Neural cell (in vitro differentiated cells): ENCODE results near the gene SDK1. TPM values are rescaled to one million over a fixed set of nuclear protein-coding genes. Genes with fewer than 3 reads are reported as not detected.

Experiments used
- H2AFZ ChIP-seq: fragments of 200-600, 300-800 bp; sonication (generic), shearing (Covaris generic); 2 replicates; pipeline ENCODE4 v1.6.0; 2014; ENCODE audit warnings: low read depth, mild to moderate bottlenecking, antibody characterized with exemption, low read length, moderate library complexity
- H3F3A ChIP-seq: fragments of 200-600 bp; shearing (Covaris generic); 2 replicates; pipeline ENCODE4 v1.6.1; 2016; ENCODE audit warnings: mild to moderate bottlenecking, moderate library complexity, mixed read lengths, antibody characterized with exemption, low read length; ENCODE audit not compliant: insufficient read depth, poor library complexity, severe bottlenecking
- H3K27ac ChIP-seq: fragments of 200-600, 300-800 bp; sonication (generic), shearing (Covaris generic); 2 replicates; pipeline ENCODE4 v1.5.1; 2014; ENCODE audit warnings: mild to moderate bottlenecking, low read length, moderate library complexity
- H3K27me3 ChIP-seq: fragments of 300-800, 200-600 bp; sonication (generic), shearing (Covaris generic); 2 replicates; pipeline ENCODE4 v1.6.0; 2014; ENCODE audit warnings: mild to moderate bottlenecking, low read depth, low read length, moderate library complexity; ENCODE audit not compliant: insufficient read depth
- H3K36me3 ChIP-seq: fragments of 300-800, 200-600 bp; sonication (generic), shearing (Covaris generic); 2 replicates; pipeline ENCODE4 v1.5.1; 2014; ENCODE audit warnings: mild to moderate bottlenecking, antibody characterized with exemption, low read length, moderate library complexity; ENCODE audit not compliant: insufficient read depth
- H3K4me2 ChIP-seq: fragments of 300-800, 200-600 bp; sonication (generic), shearing (Covaris generic); 2 replicates; pipeline ENCODE4 v1.6.0; 2014; ENCODE audit warnings: mild to moderate bottlenecking, low read length
- H3K4me3 ChIP-seq: fragments of 300-800, 200-600 bp; sonication (generic), shearing (Covaris generic); 2 replicates; pipeline ENCODE4 v1.5.1; 2014; ENCODE audit warnings: mild to moderate bottlenecking, low read length, moderate library complexity
- H3K79me2 ChIP-seq: fragments of 200-600 bp; shearing (Covaris generic); replicated peaks from 2 replicates; pipeline ENCODE4 v1.6.0; 2014; ENCODE audit warnings: mild to moderate bottlenecking, low read length, moderate library complexity; ENCODE audit not compliant: insufficient read depth
- H3K9ac ChIP-seq: fragments of 300-800, 200-600 bp; sonication (generic), shearing (Covaris generic); 2 replicates; pipeline ENCODE4 v1.6.1; 2016; ENCODE audit warnings: mild to moderate bottlenecking, low read length, mixed read lengths
- H3K9me2 ChIP-seq: fragments of 200-600 bp; shearing (Covaris generic); 2 replicates; pipeline ENCODE4 v1.6.1; 2016; ENCODE audit warnings: mild to moderate bottlenecking, low read length, mixed read lengths; ENCODE audit not compliant: insufficient read depth
- H3K9me3 ChIP-seq: fragments of 200-600, 300-800 bp; sonication (generic), shearing (Covaris generic); 2 replicates; pipeline ENCODE4 v1.6.1; 2016; ENCODE audit warnings: mild to moderate bottlenecking, mixed run types, low read length, moderate library complexity, mixed read lengths
- H4K20me1 ChIP-seq: fragments of 200-600 bp; shearing (Covaris generic); 2 replicates; pipeline ENCODE4 v1.6.1; 2016; ENCODE audit warnings: mild to moderate bottlenecking, mixed run types; ENCODE audit not compliant: insufficient read depth
- CTCF ChIP-seq: fragments of 450-650 bp; IDR thresholded peaks from 2 replicates; pipeline ENCODE4 v1.5.1; 2014; ENCODE audit warnings: antibody characterized with exemption, mild to moderate bottlenecking, moderate library complexity; ENCODE audit not compliant: poor library complexity, severe bottlenecking
- EP300 ChIP-seq: fragments of 450-650 bp; conservative IDR thresholded peaks from 2 replicates; pipeline ENCODE4 v1.6.1; 2014; ENCODE audit warnings: antibody characterized with exemption, mild to moderate bottlenecking, moderate library complexity; ENCODE audit not compliant: poor library complexity, severe bottlenecking
- EZH2 ChIP-seq: fragments of 200-600, 300-800 bp; shearing (Covaris generic), sonication (generic); IDR thresholded peaks from 2 replicates; pipeline ENCODE4 v1.6.1; 2014; ENCODE audit warnings: antibody characterized with exemption, low read length, borderline replicate concordance, mild to moderate bottlenecking; ENCODE audit not compliant: insufficient read depth, poor library complexity, severe bottlenecking
- MXI1 ChIP-seq: fragments of 450-650 bp; conservative IDR thresholded peaks from 2 replicates; pipeline ENCODE4 v1.6.1; 2014; ENCODE audit warnings: antibody characterized with exemption, mild to moderate bottlenecking; ENCODE audit not compliant: poor library complexity, severe bottlenecking
- POLR2AphosphoS5 ChIP-seq: IDR thresholded peaks from 2 replicates; pipeline ENCODE4 v1.6.1; 2012
- RAD21 ChIP-seq: fragments of 450-650 bp; conservative IDR thresholded peaks from 2 replicates; pipeline ENCODE4 v1.6.1; 2014; ENCODE audit warnings: antibody characterized with exemption, mild to moderate bottlenecking, moderate library complexity
- SMC3 ChIP-seq: fragments of 450-650 bp; conservative IDR thresholded peaks from 2 replicates; pipeline ENCODE4 v1.6.1; 2014; ENCODE audit warnings: antibody characterized with exemption, mild to moderate bottlenecking, moderate library complexity; ENCODE audit not compliant: poor library complexity
- TAF1 ChIP-seq: IDR thresholded peaks from 2 replicates; pipeline ENCODE4 v1.6.1; 2012; ENCODE audit warnings: low read depth
- polyA plus RNA-seq: library from polyadenylated mRNA; depleted of rRNA; stranded (reverse); fragments of >200 nt; gene quantifications from 2 replicates; pipeline ENCODE4 v1.2.3, GENCODE V29; 2014
- TF ChIP-seq, protein P1 (sequence below): IDR thresholded peaks from 2 replicates; pipeline ENCODE4 v1.6.1; 2012; ENCODE audit warnings: borderline replicate concordance

The SDK1 gene
- polyA plus RNA-seq, 1 donor from 2014 or later: 2.7 TPM

- H3K36me3 ChIP-seq: no peaks in the 10 kb centered on the region
- H3K9me3 ChIP-seq: no peaks in the 10 kb centered on the region
- H3K27ac ChIP-seq: no peak overlapping the region
- H4K20me1 ChIP-seq: no peaks in the 10 kb centered on the region
- TF ChIP-seq RAD21 (no peak), MXI1 (no peak), TAF1 (no peak), EP300 (no peak), EZH2 (no peak), POLR2AphosphoS5 (no peak), SMC3 (no peak), CTCF (no peak)
- TF ChIP-seq, protein P1, sequence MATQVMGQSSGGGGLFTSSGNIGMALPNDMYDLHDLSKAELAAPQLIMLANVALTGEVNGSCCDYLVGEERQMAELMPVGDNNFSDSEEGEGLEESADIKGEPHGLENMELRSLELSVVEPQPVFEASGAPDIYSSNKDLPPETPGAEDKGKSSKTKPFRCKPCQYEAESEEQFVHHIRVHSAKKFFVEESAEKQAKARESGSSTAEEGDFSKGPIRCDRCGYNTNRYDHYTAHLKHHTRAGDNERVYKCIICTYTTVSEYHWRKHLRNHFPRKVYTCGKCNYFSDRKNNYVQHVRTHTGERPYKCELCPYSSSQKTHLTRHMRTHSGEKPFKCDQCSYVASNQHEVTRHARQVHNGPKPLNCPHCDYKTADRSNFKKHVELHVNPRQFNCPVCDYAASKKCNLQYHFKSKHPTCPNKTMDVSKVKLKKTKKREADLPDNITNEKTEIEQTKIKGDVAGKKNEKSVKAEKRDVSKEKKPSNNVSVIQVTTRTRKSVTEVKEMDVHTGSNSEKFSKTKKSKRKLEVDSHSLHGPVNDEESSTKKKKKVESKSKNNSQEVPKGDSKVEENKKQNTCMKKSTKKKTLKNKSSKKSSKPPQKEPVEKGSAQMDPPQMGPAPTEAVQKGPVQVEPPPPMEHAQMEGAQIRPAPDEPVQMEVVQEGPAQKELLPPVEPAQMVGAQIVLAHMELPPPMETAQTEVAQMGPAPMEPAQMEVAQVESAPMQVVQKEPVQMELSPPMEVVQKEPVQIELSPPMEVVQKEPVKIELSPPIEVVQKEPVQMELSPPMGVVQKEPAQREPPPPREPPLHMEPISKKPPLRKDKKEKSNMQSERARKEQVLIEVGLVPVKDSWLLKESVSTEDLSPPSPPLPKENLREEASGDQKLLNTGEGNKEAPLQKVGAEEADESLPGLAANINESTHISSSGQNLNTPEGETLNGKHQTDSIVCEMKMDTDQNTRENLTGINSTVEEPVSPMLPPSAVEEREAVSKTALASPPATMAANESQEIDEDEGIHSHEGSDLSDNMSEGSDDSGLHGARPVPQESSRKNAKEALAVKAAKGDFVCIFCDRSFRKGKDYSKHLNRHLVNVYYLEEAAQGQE: no peak
- no peaks in the 10 kb centered on the region for H3K79me2 ChIP-seq
- no peaks in the 10 kb centered on the region for H3F3A ChIP-seq
- H3K4me2 ChIP-seq: no peak overlapping the region
- H2AFZ ChIP-seq: no peak overlapping the region
- no peaks in the 10 kb centered on the region for H3K27me3 ChIP-seq
- H3K9me2 ChIP-seq: no peaks in the 10 kb centered on the region
- H3K9ac ChIP-seq: no peak overlapping the region
- no peak overlapping the region for H3K4me3 ChIP-seq
Measured at GRCh38 chr7:4100691-4101090, 799.6 kb downstream of the SDK1 start.

DNA sequence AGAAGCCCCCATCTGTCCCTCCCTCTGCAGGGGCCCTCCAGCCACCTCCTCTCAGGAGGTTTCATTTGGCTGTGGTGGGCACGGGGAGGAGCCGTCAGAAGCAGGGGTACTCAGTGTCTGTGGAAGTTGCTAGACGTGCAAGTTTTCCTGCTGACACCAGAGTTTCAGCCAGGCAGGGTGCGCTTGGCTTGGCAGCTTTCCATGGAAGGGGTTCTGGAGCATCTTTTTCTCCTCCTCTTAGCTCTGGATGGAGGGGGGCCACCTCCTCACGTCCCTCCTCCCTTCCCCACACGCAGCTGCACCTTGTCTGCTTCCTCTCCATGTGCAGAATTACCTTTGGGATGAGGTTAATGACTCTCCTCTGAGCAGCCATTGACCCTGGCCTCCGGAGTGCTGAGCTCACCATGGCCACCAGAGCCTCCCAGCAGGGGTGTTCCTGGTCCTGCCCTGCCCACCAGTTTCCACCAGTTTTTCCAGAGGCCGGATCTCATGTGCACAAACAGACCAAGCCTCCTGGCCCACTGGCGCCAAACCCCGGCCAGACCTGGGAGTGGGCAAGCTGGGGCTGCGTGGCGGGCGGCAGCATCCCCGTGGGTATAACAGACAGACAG, 801.3 kb downstream of the SDK1 start:
- H3K27me3 ChIP-seq: no peaks in the 10 kb centered on the region
- no peaks in the 10 kb centered on the region for H4K20me1 ChIP-seq
- no peaks in the 10 kb centered on the region for H3K9me3 ChIP-seq
- no peaks in the 10 kb centered on the region for H3K36me3 ChIP-seq
- no peak overlapping the region for H3K27ac ChIP-seq
- H2AFZ ChIP-seq: no peak overlapping the region
- no peak overlapping the region for H3K9ac ChIP-seq
- no peak overlapping the region for H3K4me3 ChIP-seq
- H3F3A ChIP-seq: no peaks in the 10 kb centered on the region
- TF ChIP-seq, protein P1: no peak
- TF ChIP-seq EZH2: no peak
- TF ChIP-seq EP300: no peak
- TF ChIP-seq CTCF: no peak
- no peak for TF ChIP-seq SMC3
- TF ChIP-seq POLR2AphosphoS5: no peak
- TF ChIP-seq MXI1: no peak
- no peak for TF ChIP-seq TAF1
- no peak for TF ChIP-seq RAD21
- H3K9me2 ChIP-seq: no peaks in the 10 kb centered on the region
- no peak overlapping the region for H3K4me2 ChIP-seq
- no peaks in the 10 kb centered on the region for H3K79me2 ChIP-seq
